Measurements from ENCODE around the gene LKAAEAR1. TPM values are rescaled to one million over a fixed set of nuclear protein-coding genes. Genes with fewer than 3 reads are reported as not detected.
A peak's percentile ranks its signal among the peaks of the same experiment; 100 is the strongest.

The LKAAEAR1 gene
- total and polyA plus RNA-seq, 2 of the 13 experiments (the other 11 are each of a cell fraction or from before 2014, with no cell fraction given): not detected

GRCh38 chr20:64050261-64051032 is 33.8 kb downstream of the LKAAEAR1 start (continued):
- TF ChIP-seq ZNF704 (CRISPR knock-in tag; IDR thresholded peaks at IDR 0.05; ENCODE audit: borderline replicate concordance) (peak; percentile 67; the same call in 1 of the 2 replicates), ZNF468 (CRISPR knock-in tag; IDR thresholded peaks at IDR 0.05) (0 out of 2 replicates have a peak, but pooled peaks have one; percentile 77), SIX4 (CRISPR knock-in tag; IDR thresholded peaks at IDR 0.05) (no peak; the same call in 1 of the 2 replicates), ZNF709 (CRISPR knock-in tag; IDR thresholded peaks at IDR 0.05) (no peak), HNRNPK (IDR thresholded peaks at IDR 0.05; ENCODE audit: low read depth, low read length, poor library complexity, severe bottlenecking) (no peak), FOXA1 (IDR thresholded peaks at IDR 0.05) (no peak), FOXA1 (CRISPR knock-in tag; IDR thresholded peaks at IDR 0.05) (0 out of 2 replicates have a peak, but pooled peaks have one; percentile 1), ZFP82 (CRISPR knock-in tag; IDR thresholded peaks at IDR 0.05; ENCODE audit: borderline replicate concordance) (no peak), SOX13 (IDR thresholded peaks at IDR 0.05) (no peak), SOX13 (CRISPR knock-in tag; conservative IDR thresholded peaks at IDR 0.05 in 1 of 2, IDR thresholded peaks at IDR 0.05 in 1 of 2) (peak in 1 of 2 experiments; percentile 31; a peak in 1 of 4 replicates), FOXA3 (CRISPR knock-in tag; IDR thresholded peaks at IDR 0.05) (peak; percentile 22; the same call in 1 of the 2 replicates), ZNF687 (CRISPR knock-in tag; IDR thresholded peaks at IDR 0.05) (peak; percentile 89), YY1 (IDR thresholded peaks at IDR 0.05; ENCODE audit: insufficient read depth, insufficient replicate concordance, low read depth, low read length) (no peak), NFAT5 (CRISPR knock-in tag; IDR thresholded peaks at IDR 0.05) (peak; percentile 83)
- TF ChIP-seq, protein P1, sequence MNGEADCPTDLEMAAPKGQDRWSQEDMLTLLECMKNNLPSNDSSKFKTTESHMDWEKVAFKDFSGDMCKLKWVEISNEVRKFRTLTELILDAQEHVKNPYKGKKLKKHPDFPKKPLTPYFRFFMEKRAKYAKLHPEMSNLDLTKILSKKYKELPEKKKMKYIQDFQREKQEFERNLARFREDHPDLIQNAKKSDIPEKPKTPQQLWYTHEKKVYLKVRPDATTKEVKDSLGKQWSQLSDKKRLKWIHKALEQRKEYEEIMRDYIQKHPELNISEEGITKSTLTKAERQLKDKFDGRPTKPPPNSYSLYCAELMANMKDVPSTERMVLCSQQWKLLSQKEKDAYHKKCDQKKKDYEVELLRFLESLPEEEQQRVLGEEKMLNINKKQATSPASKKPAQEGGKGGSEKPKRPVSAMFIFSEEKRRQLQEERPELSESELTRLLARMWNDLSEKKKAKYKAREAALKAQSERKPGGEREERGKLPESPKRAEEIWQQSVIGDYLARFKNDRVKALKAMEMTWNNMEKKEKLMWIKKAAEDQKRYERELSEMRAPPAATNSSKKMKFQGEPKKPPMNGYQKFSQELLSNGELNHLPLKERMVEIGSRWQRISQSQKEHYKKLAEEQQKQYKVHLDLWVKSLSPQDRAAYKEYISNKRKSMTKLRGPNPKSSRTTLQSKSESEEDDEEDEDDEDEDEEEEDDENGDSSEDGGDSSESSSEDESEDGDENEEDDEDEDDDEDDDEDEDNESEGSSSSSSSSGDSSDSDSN (CRISPR knock-in tag; IDR thresholded peaks at IDR 0.05): peak; percentile 82

All from HepG2 (cell line).